Heart right ventricle (tissue), 16 donors: ENCODE measurements around the gene MPP2. TPM values are rescaled to one million over a fixed set of nuclear protein-coding genes. Genes with fewer than 3 reads are reported as not detected.

ENCODE experiments used
- ATAC-seq, 8 donors: fragments of 200-7000 bp; cut with Tn5 transposase; one replicate each; pipeline ENCODE4 v1.9.1; 2020; ENCODE audit warnings: mild to moderate bottlenecking in 8 of 8, moderate library complexity in 8 of 8, moderate number of reproducible peaks in 1 of 8
- DNase-seq, 2 donors: peaks; one replicate each; pipeline ENCODE4 v3.0.0-alpha.2; 2020
- H3K27ac ChIP-seq, 10 donors: fragments of 200-600 bp; sonication (generic) in 2 of 10; one replicate each; pipeline versions ENCODE4 v1.5.0 to v1.8.0; 2020 to 2022; ENCODE audit warnings: mild to moderate bottlenecking in 3 of 10
- H3K27me3 ChIP-seq, 7 donors: fragments of 200-600 bp; one replicate each; pipeline ENCODE4 v1.8.0; 2021 to 2022; ENCODE audit warnings: mild to moderate bottlenecking in 2 of 7
- H3K36me3 ChIP-seq, 9 donors: fragments of 200-600 bp; sonication (generic) in 1 of 9; one replicate each; pipeline versions ENCODE4 v1.5.0 to v1.8.0; 2020 to 2022; ENCODE audit warnings: mild to moderate bottlenecking in 2 of 9
- H3K4me1 ChIP-seq, 9 donors: fragments of 200-600 bp; sonication (generic) in 1 of 9; one replicate each; pipeline versions ENCODE4 v1.5.0 to v1.8.0; 2020 to 2022; ENCODE audit warnings: mild to moderate bottlenecking in 4 of 9
- H3K4me3 ChIP-seq, 10 donors: fragments of 200-600 bp; sonication (generic) in 2 of 10; one replicate each; pipeline versions ENCODE4 v1.5.0 to v1.8.0; 2020 to 2022; ENCODE audit warnings: mild to moderate bottlenecking in 7 of 10, moderate library complexity in 2 of 10
- H3K9me3 ChIP-seq, 11 donors: fragments of 200-600 bp in 10 of 11; sonication (generic) in 2 of 11; one replicate each; pipeline versions ENCODE4 v1.5.0 to v1.8.0; 2013 to 2022; ENCODE audit warnings: mild to moderate bottlenecking in 2 of 11, control low read depth in 1 of 11, moderate library complexity in 1 of 11
- WGBS, 2 donors: extraction: QIAGEN DNeasy Blood & Tissue Kit; methylation state at CpG; one replicate each; pipeline ENCODE4 v1.1.7; 2013; ENCODE audit warnings: inconsistent platforms in 1 of 2; 5-methylcytosine and 5-hydroxymethylcytosine counted together
- intact Hi-C, 10 donors: fragments of 100-400 bp; cut with DNase I; formaldehyde crosslinking; loops; one replicate each; pipeline versions ENCODE4 v1.11.1 to v1.14.2; 2022
- polyA plus RNA-seq, 2 donors: library from polyadenylated mRNA; stranded (reverse); fragments of 200-250 nt; gene quantifications; one replicate each; pipeline ENCODE4 v1.2.3, GENCODE V29; 2013
- total RNA-seq, 10 donors: library from RNA; stranded (reverse); fragmentation: NEBNext Ultra II Directional in 3 of 10; extraction: Animal tissue kit (Norgen Biotek cat#: 25700) in 3 of 10; gene quantifications; one replicate each; pipeline versions ENCODE4 v1.2.1 to v1.2.4, GENCODE V29; 2021 to 2023
- TF ChIP-seq, protein P1 (sequence below), 9 donors: fragments of 200-600 bp; sonication (generic) in 2 of 9; IDR thresholded peaks; one replicate each; pipeline versions ENCODE4 v1.5.0 to v1.8.0; 2021 to 2022; ENCODE audit warnings: antibody characterized with exemption in 9 of 9, mild to moderate bottlenecking in 5 of 9, moderate library complexity in 1 of 9
- donor health status: Arrhythmogenic right ventricular cardiomyopathy.
- donor health status: ischemic (EF 13 %, LVEDD 7.1; RV severe dilation, severe dysfunction).
- donor health status: healthy with polysubstance abuse.
- donor health status: DM: no; HTN: yes; CAD: no.
- donor health status: DM: no; HTN: no; CAD: no.
- donor health status: ischemic (EF 25% LVEDD 6.9; RV normal size, moderate dysfunction).
- donor health status: ischemic (EF 25% LVEDD 5.7; RV mildly dilated, moderate dysfunction).
- donor health status: healthy.
- donor health status: DM: yes; HTN: yes; CAD: no.
- donor health status: Ischemic cardiomyopathy.
- donor health status: ischemic (EF 35%, LVEDD 5.7; RV mildly dilated, moderate dysfunction).
- donor health status: nonischemic (EF 11% LVEDD 7.7; RV severe dilation, severe dysfunction).
- donor health status: DM: yes; HTN: yes; CAD: no.
- donor health status: PGD.
- donor health status: ischemic (EF 29% LVEDD 5.4; RV normal size, mild dysfunction).
- donor health status: nonischemic (EF 23%, LVEDD 6.1; RV moderate dilation, normal function).

The MPP2 gene
- total and polyA plus RNA-seq, 12 donors = 5.0 to 20.7 (median 12.9) TPM

DNA sequence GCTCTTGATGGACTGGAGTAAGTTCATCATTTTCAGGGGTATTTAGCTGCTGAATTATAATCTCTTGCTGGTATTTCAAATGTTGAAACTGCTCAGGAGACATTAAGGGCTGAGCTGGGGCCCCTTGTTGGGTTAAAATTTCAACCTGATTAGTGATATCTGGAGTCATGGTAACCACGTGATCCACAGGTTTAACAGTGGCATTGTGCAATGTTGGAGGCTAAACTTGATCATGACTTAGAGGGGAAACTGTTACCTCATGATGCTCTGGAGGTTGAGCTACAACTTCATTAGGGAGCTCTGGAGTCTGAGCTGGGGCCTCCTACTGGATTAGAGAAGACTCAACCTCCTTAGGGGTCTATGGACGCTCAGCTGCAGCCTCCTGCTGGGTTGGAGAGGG, 17.2 kb upstream of the MPP2 start:
- H3K27me3 ChIP-seq = peaks cover 0 to 42% (median 12%) of the 10 kb centered on the region in 7 donors
- no peaks in the 10 kb centered on the region for H3K36me3 ChIP-seq
- intact Hi-C loops = no loop called here
- no peak overlapping the region for H3K27ac ChIP-seq
- no peak for ATAC-seq
- 79 to 84% methylated on average over 2 of the region's 2 CpGs for WGBS, 2 donors
- no peak for DNase-seq
- H3K4me3 ChIP-seq = no peak overlapping the region
- peaks cover 3 to 20% (median 10%) of the 10 kb centered on the region in 9 donors for H3K4me1 ChIP-seq
- TF ChIP-seq, protein P1, sequence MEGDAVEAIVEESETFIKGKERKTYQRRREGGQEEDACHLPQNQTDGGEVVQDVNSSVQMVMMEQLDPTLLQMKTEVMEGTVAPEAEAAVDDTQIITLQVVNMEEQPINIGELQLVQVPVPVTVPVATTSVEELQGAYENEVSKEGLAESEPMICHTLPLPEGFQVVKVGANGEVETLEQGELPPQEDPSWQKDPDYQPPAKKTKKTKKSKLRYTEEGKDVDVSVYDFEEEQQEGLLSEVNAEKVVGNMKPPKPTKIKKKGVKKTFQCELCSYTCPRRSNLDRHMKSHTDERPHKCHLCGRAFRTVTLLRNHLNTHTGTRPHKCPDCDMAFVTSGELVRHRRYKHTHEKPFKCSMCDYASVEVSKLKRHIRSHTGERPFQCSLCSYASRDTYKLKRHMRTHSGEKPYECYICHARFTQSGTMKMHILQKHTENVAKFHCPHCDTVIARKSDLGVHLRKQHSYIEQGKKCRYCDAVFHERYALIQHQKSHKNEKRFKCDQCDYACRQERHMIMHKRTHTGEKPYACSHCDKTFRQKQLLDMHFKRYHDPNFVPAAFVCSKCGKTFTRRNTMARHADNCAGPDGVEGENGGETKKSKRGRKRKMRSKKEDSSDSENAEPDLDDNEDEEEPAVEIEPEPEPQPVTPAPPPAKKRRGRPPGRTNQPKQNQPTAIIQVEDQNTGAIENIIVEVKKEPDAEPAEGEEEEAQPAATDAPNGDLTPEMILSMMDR (IDR thresholded peaks at IDR 0.05) = no peak
- no peaks in the 10 kb centered on the region for H3K9me3 ChIP-seq

DNA sequence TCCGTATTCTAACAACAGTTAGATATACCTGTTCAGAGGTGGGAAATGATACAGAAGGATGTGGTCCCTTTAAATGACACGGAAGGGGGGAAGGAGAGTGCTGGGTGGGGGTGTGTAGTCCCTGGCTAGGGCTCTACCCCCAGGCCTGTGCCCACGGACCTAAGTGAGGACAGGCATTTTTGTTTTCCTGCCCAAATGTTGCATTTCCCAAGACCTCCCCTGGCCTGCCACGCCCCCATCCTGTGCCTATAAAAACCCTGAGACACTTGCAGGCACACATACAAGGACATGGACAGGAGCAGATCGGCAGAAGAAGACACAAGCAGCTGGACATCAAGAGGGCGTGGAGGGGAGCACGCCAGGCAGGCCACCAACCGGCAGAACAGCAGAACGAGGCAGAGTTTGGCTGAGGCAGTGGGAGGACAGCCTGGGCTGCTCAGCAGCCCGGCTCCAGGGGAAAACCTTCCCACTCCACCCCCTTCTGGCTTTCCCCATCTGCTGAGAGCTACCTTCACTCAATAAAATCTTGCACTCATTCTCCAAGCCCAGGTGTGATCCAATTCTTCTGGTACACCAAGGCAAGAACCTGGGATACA, 13.3 kb upstream of the MPP2 start:
- no peaks in the 10 kb centered on the region for H3K36me3 ChIP-seq
- TF ChIP-seq, protein P1 (IDR thresholded peaks at IDR 0.05) = no peak
- DNase-seq (no peak), ATAC-seq (no peak)
- no peak overlapping the region for H3K4me3 ChIP-seq
- WGBS, 2 donors = 75 to 76% methylated on average over 10 of the region's 10 CpGs
- no peaks in the 10 kb centered on the region for H3K9me3 ChIP-seq
- H3K4me1 ChIP-seq = peaks cover 0 to 12% (median 6%) of the 10 kb centered on the region in 9 donors
- H3K27me3 ChIP-seq = peaks cover 0 to 13% (median 5%) of the 10 kb centered on the region in 7 donors
- intact Hi-C loops = no loop called here
- no peak overlapping the region for H3K27ac ChIP-seq

DNA sequence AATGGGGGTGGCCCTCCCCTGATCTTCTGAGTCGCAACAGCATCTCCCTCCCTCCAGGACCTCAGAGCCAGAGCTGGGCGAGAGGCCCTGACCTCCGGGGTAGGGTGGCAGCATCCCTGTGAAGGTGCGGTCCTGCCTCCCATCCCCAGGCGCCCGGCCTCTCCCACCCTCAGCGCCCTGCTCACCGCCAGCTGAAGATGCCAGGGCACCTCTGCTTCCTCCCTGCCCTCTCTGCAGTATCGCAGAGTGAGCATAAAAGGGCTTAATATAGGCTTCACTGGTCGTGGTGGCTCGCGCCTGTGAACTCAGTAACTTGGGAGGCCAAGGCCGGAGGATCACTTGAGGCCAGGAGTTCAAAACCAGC, 10.7 kb upstream of the MPP2 start:
- Histone ChIP-seq H3K27me3 (peaks cover 0 to 10% (median 0%) of the 10 kb centered on the region in 7 donors), H3K27ac (no peak overlapping the region), H3K9me3 (no peaks in the 10 kb centered on the region), H3K4me3 (peak overlapping the region in 6 of 10 donors; percentile 45 to 56 (median 50)), H3K4me1 (peaks cover 0 to 12% (median 6%) of the 10 kb centered on the region in 9 donors), H3K36me3 (no peaks in the 10 kb centered on the region)
- ATAC-seq (no peak), DNase-seq (no peak)
- WGBS, 2 donors = 67 to 71% methylated on average over 13 of the region's 13 CpGs
- TF ChIP-seq, protein P1 (IDR thresholded peaks at IDR 0.05) = peak in 1 of 9 donors; percentile 4
- intact Hi-C loops = no loop called here

DNA sequence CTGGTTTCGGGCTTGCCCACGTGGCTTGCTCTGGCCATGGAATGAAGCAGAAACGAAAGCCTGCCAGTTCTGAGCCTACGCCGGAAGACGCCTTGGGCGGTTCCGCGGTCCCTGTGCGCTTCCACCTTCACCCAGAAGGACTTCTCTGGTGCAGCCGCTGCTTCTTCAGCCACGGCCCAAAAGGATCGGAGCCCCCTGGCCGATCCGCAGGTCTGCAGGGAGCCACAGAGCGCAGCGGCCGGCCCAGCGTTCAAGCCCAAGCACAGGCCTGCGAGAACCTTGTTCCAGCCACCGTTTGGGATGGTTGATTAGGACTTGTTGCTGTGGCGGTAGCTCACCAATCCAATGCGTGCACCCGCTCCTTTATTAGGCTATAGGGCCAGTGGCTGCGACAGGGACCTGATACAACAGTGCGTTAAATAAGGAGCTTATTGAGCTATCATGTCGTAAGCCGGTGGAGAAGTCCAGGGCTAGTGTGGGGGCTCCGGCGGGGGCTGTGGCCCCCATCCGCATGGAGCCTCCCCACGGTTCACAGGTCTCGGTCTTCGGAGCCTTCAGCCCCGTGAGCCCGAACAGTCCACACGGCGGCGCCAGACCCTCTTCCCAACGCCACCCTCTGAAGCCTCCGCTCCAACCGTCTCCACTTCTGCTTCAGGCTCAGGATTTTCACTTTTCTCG, 10.2 kb upstream of the MPP2 start:
- Histone ChIP-seq H3K9me3 (no peaks in the 10 kb centered on the region), H3K36me3 (no peaks in the 10 kb centered on the region), H3K4me3 (peak overlapping the region in 8 of 10 donors; percentile 22 to 56 (median 49)), H3K27ac (peak overlapping the region in 1 of 10 donors; percentile 14), H3K27me3 (peaks cover 0 to 9% (median 0%) of the 10 kb centered on the region in 7 donors), H3K4me1 (peaks cover 0 to 12% (median 6%) of the 10 kb centered on the region in 9 donors)
- intact Hi-C loops = no loop called here
- peak in 7 of 8 donors; percentile 45 to 83 (median 77) for ATAC-seq
- TF ChIP-seq, protein P1 (IDR thresholded peaks at IDR 0.05) = peak in 7 of 9 donors; percentile 48 to 72 (median 62)
- DNase-seq = peak; percentile 34 to 40
- 14 to 16% methylated on average over 42 to 43 of the region's 43 CpGs for WGBS, 2 donors
